ENCODE results near the gene GOLGB1. TPM values are rescaled to one million over a fixed set of nuclear protein-coding genes. Genes with fewer than 3 reads are reported as not detected.
"Not testable (repeated sequence)": the region's sequence is repeated elsewhere in the genome, so short reads cannot be mapped to it uniquely, and the experiment has no call there.

The GOLGB1 gene
- total RNA-seq, 2 experiments from 2014 or later, result 30.6 to 31.2 TPM

DNA sequence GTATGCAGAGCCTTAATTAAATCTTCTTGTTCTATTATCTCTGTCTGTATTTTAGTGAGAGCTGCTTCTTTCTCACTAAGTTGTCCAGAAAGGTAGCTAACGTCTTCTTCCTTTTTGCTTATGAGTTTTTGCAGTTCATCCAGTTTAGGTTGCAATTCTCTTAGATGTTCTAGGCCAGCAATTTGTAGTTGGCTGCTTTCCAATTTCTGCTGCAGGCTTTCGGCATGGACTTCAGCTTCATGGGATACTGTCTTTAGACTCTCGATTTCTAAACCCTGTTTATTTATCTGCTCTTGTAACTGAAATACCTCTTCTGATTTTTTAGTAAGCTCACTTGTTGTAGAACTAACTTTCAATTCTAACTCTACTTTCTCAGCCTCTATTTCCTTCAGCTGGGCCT, 53.4 kb downstream of the GOLGB1 start:
- Mint-ChIP-seq H3K4me3 (no peak overlapping the region), H3K27me3 (no peaks in the 10 kb centered on the region), H3K4me1 (peaks cover 12% of the 10 kb centered on the region), H3K9me3 (ENCODE audit: low read depth) (no peaks in the 10 kb centered on the region), H3K36me3 (peaks cover 39% of the 10 kb centered on the region), H3K27ac (no peak overlapping the region)
- CTCF ChIA-PET, result interaction anchor here (0.6 kb wide), 1 partner anchor 10 kb away, joined by 3 read pairs; no protein-coding TSS in a partner anchor
- no peak for DNase-seq
- no peak for ATAC-seq

DNA sequence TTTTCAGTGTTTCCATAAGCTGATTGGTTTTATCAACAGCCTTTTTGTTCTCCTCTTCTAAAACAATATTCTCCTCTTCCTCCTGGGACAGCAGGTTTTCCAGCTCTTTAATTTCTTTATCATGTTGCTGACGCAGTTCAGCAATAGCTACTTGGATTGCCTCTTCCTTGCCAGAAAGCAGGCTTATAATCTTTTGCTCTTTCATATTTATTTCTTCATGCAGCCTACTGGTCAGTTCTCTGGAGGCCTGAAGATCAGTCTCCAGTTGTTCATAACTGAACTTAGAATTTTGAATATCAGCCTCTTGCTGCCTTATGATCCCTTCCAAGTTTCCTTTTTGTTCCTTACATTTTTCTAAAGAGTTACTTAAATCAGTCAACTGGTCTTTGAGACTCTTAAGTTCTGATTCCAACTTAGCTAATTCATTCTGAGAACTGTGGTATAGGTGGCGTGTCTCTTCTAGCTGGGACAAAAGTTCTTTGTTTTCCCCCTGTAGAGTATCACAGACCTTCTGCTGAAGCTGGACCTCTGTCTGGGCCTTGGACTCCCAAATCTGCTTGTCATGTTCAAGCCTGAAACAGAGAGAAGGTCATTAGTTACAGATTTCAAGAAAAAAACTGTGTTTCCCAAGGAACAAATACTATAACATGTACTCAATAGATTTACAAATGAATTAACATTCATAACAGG, 57.4 kb downstream of the GOLGB1 start:
- peak overlapping the region; percentile 90 for H3K27ac Mint-ChIP-seq

DNA sequence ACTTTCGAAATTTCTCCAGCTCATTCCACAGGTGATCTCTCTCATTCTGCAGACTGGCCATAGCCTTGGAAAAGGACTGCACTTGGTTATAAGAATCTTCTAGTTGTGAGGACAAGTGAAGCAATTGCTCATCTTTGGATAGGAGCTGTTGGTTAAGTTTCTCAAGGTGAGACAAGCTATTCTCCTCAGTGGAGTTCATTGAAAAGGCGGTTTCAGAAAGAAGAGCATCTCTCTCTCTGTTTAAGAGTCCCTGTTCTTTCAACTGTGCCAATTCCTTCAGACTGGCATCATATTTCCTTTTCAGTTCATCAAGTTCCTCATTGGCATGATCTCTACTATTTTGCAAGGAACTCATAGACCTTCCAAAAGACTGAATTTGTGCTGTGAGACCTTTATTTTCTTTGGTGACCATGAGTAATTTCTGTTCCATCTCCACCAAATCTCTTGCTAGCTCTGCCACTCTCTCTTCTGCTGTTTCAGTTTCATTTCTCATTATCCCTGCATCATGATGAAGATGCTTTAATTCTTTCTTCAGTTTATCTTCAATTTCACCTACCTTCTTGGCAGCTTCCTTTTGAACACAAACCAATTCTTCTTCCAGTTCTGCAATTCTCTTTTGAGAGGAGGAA, 58.6 kb downstream of the GOLGB1 start:
- ATAC-seq (peak; percentile 86), DNase-seq (no peak)
- H3K27me3 Mint-ChIP-seq, result no peaks in the 10 kb centered on the region
- CTCF ChIA-PET, result interaction anchor here (0.6 to 1.7 kb wide), 6 partner anchors 9 to 144 kb away, joined by 3 to 6 read pairs (median 3); partner anchors contain the start of gene HCLS1
- H3K27ac Mint-ChIP-seq, result peak overlapping the region; percentile 90
- peaks cover 43% of the 10 kb centered on the region for H3K36me3 Mint-ChIP-seq
- peaks cover 19% of the 10 kb centered on the region for H3K4me1 Mint-ChIP-seq
- peak overlapping the region; percentile 28 for H3K4me3 Mint-ChIP-seq
- H3K9me3 Mint-ChIP-seq (ENCODE audit: low read depth), result no peaks in the 10 kb centered on the region

More for the DNA sequence above, 57.4 kb downstream of the GOLGB1 start:
- H3K36me3 Mint-ChIP-seq, result peaks cover 38% of the 10 kb centered on the region
- peaks cover 19% of the 10 kb centered on the region for H3K4me1 Mint-ChIP-seq
- H3K9me3 Mint-ChIP-seq (ENCODE audit: low read depth), result no peaks in the 10 kb centered on the region
- H3K4me3 Mint-ChIP-seq, result no peak overlapping the region
- no peaks in the 10 kb centered on the region for H3K27me3 Mint-ChIP-seq
- CTCF ChIA-PET, result interaction anchor here (1.5 to 1.7 kb wide), 2 partner anchors 13 to 31 kb away, joined by 3 to 6 read pairs; partner anchors contain the start of gene HCLS1
- no peak for ATAC-seq
- DNase-seq, result no peak

DNA sequence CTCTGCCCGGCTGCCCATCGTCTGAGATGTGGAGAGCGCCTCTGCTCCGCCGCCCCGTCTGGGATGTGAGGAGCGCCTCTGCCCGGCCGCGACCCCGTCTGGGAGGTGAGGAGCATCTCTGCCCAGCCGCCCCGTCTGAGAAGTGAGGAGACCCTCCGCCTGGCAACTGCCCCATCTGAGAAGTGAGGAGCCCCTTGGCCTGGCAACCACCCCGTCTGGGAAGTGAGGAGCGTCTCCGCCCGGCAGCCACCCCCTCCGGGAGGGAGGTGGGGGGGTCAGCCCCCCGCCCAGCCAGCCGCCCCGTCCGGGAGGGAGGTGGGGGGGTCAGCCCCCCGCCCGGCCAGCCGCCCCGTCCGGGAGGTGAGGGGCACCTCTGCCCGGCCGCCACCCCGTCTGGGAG, 60.8 kb downstream of the GOLGB1 start:
- peaks cover 56% of the 10 kb centered on the region for H3K36me3 Mint-ChIP-seq
- H3K9me3 Mint-ChIP-seq (ENCODE audit: low read depth); DNase-seq; H3K27me3 Mint-ChIP-seq; H3K4me3 Mint-ChIP-seq; CTCF ChIA-PET; ATAC-seq; H3K27ac Mint-ChIP-seq: not testable (repeated sequence)
- peaks cover 19% of the 10 kb centered on the region for H3K4me1 Mint-ChIP-seq

DNA sequence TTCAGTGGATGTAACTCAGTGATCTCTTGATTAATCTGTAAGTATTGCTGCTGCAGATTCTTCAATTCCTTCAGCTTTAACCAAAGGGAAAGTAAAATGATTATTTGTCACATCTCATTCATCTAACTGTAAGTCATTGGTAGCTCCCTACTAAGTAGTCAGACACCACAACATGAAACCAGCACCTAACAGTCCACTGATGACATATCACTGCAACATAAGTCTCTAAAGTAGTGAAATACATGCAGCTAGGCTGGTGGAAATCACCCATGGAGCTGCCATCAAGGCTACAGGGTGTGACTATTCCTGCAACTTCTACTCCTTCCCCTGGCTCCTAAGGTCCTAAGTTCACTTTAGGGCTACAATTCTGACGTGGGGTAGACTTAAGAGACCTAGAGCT, 67.7 kb downstream of the GOLGB1 start:
- CTCF ChIA-PET, result interaction anchor here (1.3 kb wide), 2 partner anchors 12 to 21 kb away, joined by 3 read pairs; partner anchors contain the start of gene HCLS1
- Mint-ChIP-seq H3K9me3 (ENCODE audit: low read depth) (peaks cover 11% of the 10 kb centered on the region), H3K27me3 (no peaks in the 10 kb centered on the region), H3K27ac (no peak overlapping the region), H3K4me1 (peaks cover 11% of the 10 kb centered on the region), H3K36me3 (peaks cover 58% of the 10 kb centered on the region), H3K4me3 (no peak overlapping the region)
- DNase-seq, result no peak
- ATAC-seq, result no peak

DNA sequence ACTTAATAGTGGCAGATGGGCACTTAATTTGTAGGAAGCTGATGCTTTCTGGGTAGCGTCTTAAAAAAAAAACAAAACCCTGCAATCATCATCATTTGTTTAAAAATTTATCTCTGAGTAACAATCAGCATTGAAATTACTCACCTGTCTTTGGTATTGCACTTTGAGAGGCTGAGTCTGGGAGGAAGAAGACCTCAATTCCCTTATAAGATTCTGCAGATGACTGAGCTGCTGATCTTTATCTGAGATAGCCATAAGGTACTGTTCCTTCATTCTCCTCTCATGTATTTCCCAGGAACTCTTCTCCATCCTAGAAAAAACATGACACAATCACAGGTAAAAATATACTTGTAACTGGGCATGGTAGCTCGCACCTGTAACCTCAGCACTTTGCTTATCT, 72.4 kb downstream of the GOLGB1 start:
- Mint-ChIP-seq H3K4me3 (no peak overlapping the region), H3K27ac (no peak overlapping the region), H3K4me1 (peaks cover 10% of the 10 kb centered on the region), H3K9me3 (ENCODE audit: low read depth) (no peaks in the 10 kb centered on the region), H3K27me3 (no peaks in the 10 kb centered on the region), H3K36me3 (peaks cover 56% of the 10 kb centered on the region)
- no peak for DNase-seq
- CTCF ChIA-PET, result no interaction called here
- ATAC-seq, result peak; percentile 23

DNA sequence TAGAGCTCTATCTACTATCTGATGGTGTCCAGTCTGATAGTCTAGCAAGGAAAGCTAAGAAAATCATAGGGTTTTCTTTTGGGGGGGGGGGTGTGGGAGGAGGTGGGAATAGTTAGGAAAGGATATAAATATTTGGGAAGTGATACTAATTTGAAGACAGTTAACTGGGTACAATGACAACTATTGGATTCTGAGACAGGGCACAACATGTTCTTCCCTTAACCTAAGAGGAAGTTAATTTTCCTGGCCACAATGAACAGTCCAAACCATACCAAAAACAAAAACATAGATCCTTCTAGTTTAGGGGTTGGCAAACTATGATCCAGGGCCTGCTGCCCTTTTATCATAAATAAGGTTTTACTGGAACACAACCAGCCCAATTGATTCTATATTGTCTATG, 78.9 kb downstream of the GOLGB1 start:
- DNase-seq, result no peak
- CTCF ChIA-PET, result interaction anchor here (1.1 kb wide), 1 partner anchor 10 kb away, joined by 4 read pairs; the partner anchor contains the start of gene HCLS1
- H3K4me3 Mint-ChIP-seq, result no peak overlapping the region
- no peaks in the 10 kb centered on the region for H3K27me3 Mint-ChIP-seq
- H3K9me3 Mint-ChIP-seq (ENCODE audit: low read depth), result no peaks in the 10 kb centered on the region
- no peak overlapping the region for H3K27ac Mint-ChIP-seq
- ATAC-seq, result no peak
- H3K36me3 Mint-ChIP-seq, result peaks cover 44% of the 10 kb centered on the region
- no peaks in the 10 kb centered on the region for H3K4me1 Mint-ChIP-seq

DNA sequence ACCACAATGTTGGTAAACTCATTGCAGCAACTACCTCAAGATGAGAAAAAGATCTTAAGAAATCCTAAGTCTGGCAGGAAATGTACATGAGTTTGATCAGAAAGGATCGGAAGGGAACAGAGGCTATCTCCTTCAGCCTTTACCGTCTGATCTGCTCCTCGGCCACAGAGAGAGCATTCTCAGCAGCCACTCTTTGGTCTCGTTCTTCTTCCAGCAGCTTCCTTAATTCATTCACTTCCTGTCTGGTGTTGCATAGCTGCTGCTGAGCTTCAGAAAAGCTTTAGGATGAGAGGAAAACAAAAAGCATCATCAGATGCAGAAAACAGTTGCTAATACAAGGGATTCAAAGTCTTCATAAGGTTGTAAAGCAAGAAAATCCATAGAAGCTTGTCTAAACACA, 82.2 kb downstream of the GOLGB1 start:
- Mint-ChIP-seq H3K9me3 (ENCODE audit: low read depth) (no peaks in the 10 kb centered on the region), H3K27me3 (no peaks in the 10 kb centered on the region), H3K4me3 (no peak overlapping the region), H3K27ac (no peak overlapping the region), H3K4me1 (no peaks in the 10 kb centered on the region), H3K36me3 (peaks cover 42% of the 10 kb centered on the region)
- CTCF ChIA-PET, result no interaction called here
- DNase-seq (no peak), ATAC-seq (no peak)

DNA sequence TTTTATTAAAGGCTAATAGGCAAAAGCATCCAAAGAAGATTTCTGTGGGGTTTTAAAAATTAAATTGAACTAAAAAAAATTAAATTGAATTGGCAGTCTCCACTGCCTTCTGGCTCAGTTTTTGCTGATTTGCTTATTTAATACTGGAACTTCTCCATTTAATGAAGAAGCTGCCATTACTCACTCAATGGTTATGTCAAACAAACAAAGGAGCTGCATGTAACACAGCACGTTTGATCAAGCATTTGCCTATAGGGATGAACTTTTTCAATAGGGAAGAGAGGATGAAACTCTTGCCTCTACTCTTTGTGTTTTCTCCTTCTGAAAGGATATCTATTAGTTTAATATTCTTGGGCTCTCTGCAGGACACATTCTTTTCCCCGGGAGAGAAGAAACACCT, 84.1 kb downstream of the GOLGB1 start:
- H3K9me3 Mint-ChIP-seq (ENCODE audit: low read depth), result no peaks in the 10 kb centered on the region
- ATAC-seq, result no peak
- peaks cover 14% of the 10 kb centered on the region for H3K4me1 Mint-ChIP-seq
- H3K36me3 Mint-ChIP-seq, result peaks cover 40% of the 10 kb centered on the region
- CTCF ChIA-PET, result no interaction called here
- no peak overlapping the region for H3K4me3 Mint-ChIP-seq
- H3K27ac Mint-ChIP-seq, result no peak overlapping the region
- H3K27me3 Mint-ChIP-seq, result no peaks in the 10 kb centered on the region
- DNase-seq, result no peak

DNA sequence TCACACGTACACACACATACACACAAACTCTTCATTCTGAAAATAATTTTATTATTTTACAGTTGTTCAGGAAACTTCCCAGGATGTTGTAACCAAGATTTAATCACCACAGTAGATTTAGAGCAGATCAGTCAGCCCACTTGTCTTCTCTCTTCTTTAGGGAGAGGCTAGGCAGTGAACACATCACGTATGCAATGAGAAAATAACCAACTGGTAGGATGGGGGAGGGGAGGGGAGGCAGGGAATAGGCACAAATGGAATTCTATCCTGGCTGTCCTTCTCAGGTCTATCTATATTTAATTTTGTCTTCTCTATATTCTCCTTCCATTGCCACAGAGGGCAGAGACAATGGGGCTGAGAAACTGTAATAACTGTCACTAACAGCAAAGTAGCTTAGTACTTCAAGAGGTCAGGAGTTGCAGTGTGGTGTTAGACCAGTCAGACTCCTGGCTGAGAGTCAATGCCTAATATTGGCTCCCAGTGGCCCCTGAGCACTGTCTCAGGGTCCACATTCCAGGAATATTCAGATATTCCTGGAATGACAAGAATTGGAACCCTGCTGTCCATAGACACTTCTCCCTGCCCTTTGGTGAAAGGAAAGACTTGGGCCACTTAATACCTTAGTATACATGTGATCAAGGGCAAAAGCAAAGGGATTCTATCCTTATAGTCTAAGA, 86.2 kb downstream of the GOLGB1 start:
- peaks cover 51% of the 10 kb centered on the region for H3K36me3 Mint-ChIP-seq
- no peaks in the 10 kb centered on the region for H3K9me3 Mint-ChIP-seq (ENCODE audit: low read depth)
- no peaks in the 10 kb centered on the region for H3K27me3 Mint-ChIP-seq

DNA sequence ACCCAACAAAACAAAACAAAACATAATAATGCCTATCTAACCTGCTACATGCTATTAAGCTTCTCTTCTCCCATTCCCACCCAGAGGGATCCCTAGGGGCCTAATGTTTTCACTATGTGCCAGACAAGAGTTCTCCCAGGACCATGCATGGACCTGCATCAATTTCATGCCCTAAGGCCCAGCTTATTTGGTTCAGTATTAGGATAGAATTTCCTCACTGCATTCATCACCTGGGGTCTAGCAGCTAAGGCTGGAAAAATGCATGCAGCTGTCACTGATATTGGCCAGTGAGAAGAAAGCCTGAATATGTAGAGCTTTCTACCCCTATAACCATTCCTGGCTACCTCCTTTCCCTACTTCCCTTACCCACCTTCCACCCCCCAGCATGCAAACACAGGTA, 86.8 kb downstream of the GOLGB1 start:
- Mint-ChIP-seq H3K27me3 (no peaks in the 10 kb centered on the region), H3K36me3 (peaks cover 55% of the 10 kb centered on the region), H3K4me1 (peaks cover 35% of the 10 kb centered on the region), H3K4me3 (no peak overlapping the region), H3K27ac (no peak overlapping the region), H3K9me3 (ENCODE audit: low read depth) (no peaks in the 10 kb centered on the region)
- ATAC-seq (no peak), DNase-seq (no peak)
- CTCF ChIA-PET, result no interaction called here

More for the DNA sequence above, 86.2 kb downstream of the GOLGB1 start:
- DNase-seq, result no peak
- CTCF ChIA-PET, result no interaction called here
- Mint-ChIP-seq H3K4me3 (no peak overlapping the region), H3K27ac (no peak overlapping the region), H3K4me1 (peaks cover 30% of the 10 kb centered on the region)
- ATAC-seq, result no peak

DNA sequence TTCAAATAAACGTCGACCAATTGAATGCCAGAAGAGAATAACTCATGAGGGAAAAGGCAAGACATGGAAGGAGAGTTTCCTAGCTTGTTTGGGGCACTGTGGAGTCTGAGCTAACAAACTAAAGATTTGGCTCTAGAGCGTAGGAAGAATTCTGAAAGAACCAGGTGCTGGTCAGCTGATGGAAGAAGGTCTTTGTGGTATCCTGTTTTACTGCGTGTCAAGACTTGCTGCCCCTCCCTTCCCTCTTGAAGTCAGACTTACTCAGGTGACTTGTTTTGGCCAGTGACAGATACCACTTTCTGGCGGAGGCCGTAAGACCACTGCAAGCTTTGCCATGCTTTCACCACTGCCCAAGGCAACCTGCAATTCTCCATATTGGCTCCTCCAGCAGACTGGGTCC, 88.2 kb downstream of the GOLGB1 start:
- Mint-ChIP-seq H3K27me3 (no peaks in the 10 kb centered on the region), H3K4me1 (peaks cover 47% of the 10 kb centered on the region), H3K4me3 (peak overlapping the region; percentile 97), H3K27ac (peak overlapping the region; percentile 99), H3K36me3 (peaks cover 59% of the 10 kb centered on the region), H3K9me3 (ENCODE audit: low read depth) (no peaks in the 10 kb centered on the region)
- no peak for DNase-seq
- ATAC-seq, result no peak
- CTCF ChIA-PET, result interaction anchor here (0.9 to 1.7 kb wide), 10 partner anchors 9 to 441 kb away, joined by 3 to 6 read pairs (median 4); partner anchors contain the start of gene GOLGB1

DNA sequence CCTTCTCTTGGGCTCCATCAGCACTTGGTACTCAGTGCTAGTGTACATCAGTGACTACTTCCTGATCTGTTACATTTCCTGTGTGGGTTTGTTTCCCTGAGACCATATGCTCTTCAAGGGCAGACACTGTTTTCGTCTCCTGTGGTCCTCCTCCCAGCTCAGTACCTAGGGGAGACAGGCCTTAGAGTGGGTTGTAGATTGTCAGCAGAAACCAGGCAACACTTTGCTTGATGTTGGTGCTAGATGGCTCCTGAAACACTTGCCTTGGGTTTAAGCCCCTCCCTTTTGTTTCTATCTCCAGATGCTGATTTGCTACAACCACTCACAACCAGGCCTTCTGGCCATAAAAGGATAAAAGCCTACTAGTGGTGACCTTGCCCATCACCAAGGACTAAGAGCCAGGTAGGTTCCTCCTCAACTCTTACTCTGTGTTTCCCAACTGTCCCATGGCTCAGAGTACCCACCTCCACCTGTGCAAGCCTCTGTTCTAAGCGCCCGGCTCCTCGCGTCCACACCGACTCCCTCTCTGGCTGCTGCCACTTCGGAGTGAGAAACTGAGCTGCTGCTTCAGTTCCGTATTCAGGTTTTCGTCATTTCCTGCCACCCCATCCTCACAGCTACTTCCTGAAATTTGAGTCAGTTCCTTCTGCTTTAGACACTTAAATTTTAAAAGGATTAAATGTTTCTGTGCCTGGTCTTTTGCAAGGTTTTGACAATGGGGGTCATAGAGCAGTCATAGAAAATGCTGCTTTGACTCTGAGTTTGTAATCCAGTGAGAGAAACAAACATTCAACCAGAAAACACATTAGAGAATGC, 89.0 kb downstream of the GOLGB1 start, which contains the start of gene HCLS1:
Gene HCLS1 (minus strand): TSS at position 548 of the 816 bp plus-strand sequence. CDS start 2,556 bp downstream, outside the sequence.
- H3K9me3 Mint-ChIP-seq (ENCODE audit: low read depth), result no peaks in the 10 kb centered on the region
- H3K4me3 Mint-ChIP-seq, result peak within 1 kb of the TSS; percentile 97
- H3K27me3 Mint-ChIP-seq, result no peaks in the 10 kb centered on the region
- CTCF ChIA-PET, result interaction anchor here (0.9 to 1.7 kb wide), 10 partner anchors 10 to 441 kb away, joined by 3 to 6 read pairs (median 4); partner anchors contain the start of gene GOLGB1
- DNase-seq (peak; percentile 87), ATAC-seq (peak; percentile 90)
- H3K27ac Mint-ChIP-seq, result peak within 1 kb of the TSS; percentile 99
- H3K36me3 Mint-ChIP-seq, result peaks cover 59% of the 10 kb centered on the region
- H3K4me1 Mint-ChIP-seq, result peaks cover 53% of the 10 kb centered on the region

Data from activated CD8-positive, alpha-beta memory T cell treated with anti-CD3 and anti-CD28 coated beads, Interleukin-2, amount 10 ng/mL, durations not matched to agents 7 days and 5 days (primary cell).